GM12892 (cell line): ENCODE data around the gene WDR26.

ENCODE experiments used
- POLR2A ChIP-seq: IDR thresholded peaks from 2 replicates; pipeline ENCODE4 v1.6.1; 2011; ENCODE audit warnings: low read depth, low read length, control low read depth
- POLR2AphosphoS5 ChIP-seq: IDR thresholded peaks from 2 replicates; pipeline ENCODE4 v1.6.1; 2011; ENCODE audit warnings: low read depth, low read length, control low read depth

DNA sequence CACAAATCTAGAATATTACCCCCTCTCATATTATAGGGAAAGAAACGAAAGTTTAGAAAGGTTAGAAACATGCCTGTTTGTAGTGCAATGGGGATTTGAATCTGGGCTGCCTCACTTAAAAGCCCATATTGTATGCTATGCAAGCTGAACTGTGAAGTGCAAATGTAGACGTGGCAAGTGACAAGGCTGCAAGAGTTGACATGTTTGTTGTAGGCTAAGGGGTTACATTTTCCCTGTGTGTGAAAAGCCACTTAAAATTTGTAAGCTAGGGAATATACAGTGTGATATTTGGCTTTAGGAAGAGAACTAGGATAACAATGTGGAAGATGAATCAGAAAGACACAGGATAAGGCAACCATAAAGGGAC is 29.0 kb downstream of the WDR26 start:
- TF ChIP-seq POLR2A, result no peak
- no peak for TF ChIP-seq POLR2AphosphoS5
